Mesenchymal stem cell (in vitro differentiated cells and primary cell): ENCODE measurements around the gene ELOVL6.

Source experiments
- DNase-seq: peaks from one replicate; pipeline ENCODE4 v3.0.0-alpha.2; 2013
- H2AFZ ChIP-seq: one replicate; pipeline ENCODE4 v1.6.1; 2013; ENCODE audit warnings: low read depth, mild to moderate bottlenecking, control low read depth, inconsistent platforms, low read length, moderate library complexity
- H2AK5ac ChIP-seq: 2 replicates; pipeline ENCODE4 v1.6.1; 2013; ENCODE audit warnings: low read length, moderate library complexity, mild to moderate bottlenecking, inconsistent platforms; ENCODE audit not compliant: severe bottlenecking
- H2BK120ac ChIP-seq: one replicate; pipeline ENCODE4 v1.6.1; 2013; ENCODE audit warnings: low read depth, mild to moderate bottlenecking, inconsistent platforms, low read length, moderate library complexity
- H2BK12ac ChIP-seq, 2 experiments: one replicate each; pipeline ENCODE4 v1.6.1; 2013; ENCODE audit warnings: inconsistent platforms in 2 of 2, low read length in 2 of 2, mild to moderate bottlenecking in 2 of 2, moderate library complexity in 2 of 2, control low read depth in 1 of 2
- H2BK15ac ChIP-seq: one replicate; pipeline ENCODE4 v1.6.1; 2013; ENCODE audit warnings: mild to moderate bottlenecking, low read depth, inconsistent platforms; ENCODE audit not compliant: poor library complexity, severe bottlenecking
- H2BK5ac ChIP-seq: 2 replicates; pipeline ENCODE4 v1.6.1; 2013; ENCODE audit warnings: low read depth, mild to moderate bottlenecking, low read length, control low read depth, inconsistent platforms; ENCODE audit not compliant: poor library complexity, severe bottlenecking
- H3K14ac ChIP-seq, 2 experiments: one replicate each; pipeline ENCODE4 v1.6.1; 2013; ENCODE audit warnings: inconsistent platforms in 2 of 2, low read length in 2 of 2, control low read depth in 1 of 2, mild to moderate bottlenecking in 1 of 2, moderate library complexity in 1 of 2
- H3K18ac ChIP-seq, 2 experiments: one replicate each; pipeline ENCODE4 v1.6.1; 2013; ENCODE audit warnings: inconsistent platforms in 2 of 2, low read length in 2 of 2, control low read depth in 1 of 2, low read depth in 1 of 2, mild to moderate bottlenecking in 1 of 2
- H3K23ac ChIP-seq, 2 experiments: one replicate each; pipeline ENCODE4 v1.6.1; 2013; ENCODE audit warnings: inconsistent platforms in 2 of 2, low read length in 2 of 2, mild to moderate bottlenecking in 2 of 2, moderate library complexity in 2 of 2, control low read depth in 1 of 2
- H3K27ac ChIP-seq: 2 replicates; pipeline ENCODE4 v1.5.1; 2013; ENCODE audit warnings: mild to moderate bottlenecking, moderate library complexity, low read length, control low read depth, inconsistent platforms; ENCODE audit not compliant: poor library complexity, severe bottlenecking
- H3K27me3 ChIP-seq, 2 experiments: 2 replicates each; pipeline versions ENCODE4 v1.6.1 to v1.7.0; 2013; ENCODE audit warnings: low read length in 2 of 2, mild to moderate bottlenecking in 2 of 2, moderate library complexity in 2 of 2, control low read depth in 1 of 2, inconsistent platforms in 1 of 2; ENCODE audit not compliant: control insufficient read depth in 1 of 2, insufficient read depth in 1 of 2
- H3K36me3 ChIP-seq, 2 experiments: 2 replicates each; pipeline versions ENCODE4 v1.6.1 to v1.7.0; 2013; ENCODE audit warnings: low read length in 2 of 2, control low read depth in 1 of 2, inconsistent platforms in 1 of 2, low read depth in 1 of 2, mild to moderate bottlenecking in 1 of 2; ENCODE audit not compliant: insufficient read depth in 2 of 2, control insufficient read depth in 1 of 2
- H3K4ac ChIP-seq, 2 experiments: one replicate each; pipeline ENCODE4 v1.6.1; 2013; ENCODE audit warnings: inconsistent platforms in 2 of 2, low read length in 2 of 2, mild to moderate bottlenecking in 2 of 2, moderate library complexity in 2 of 2, control low read depth in 1 of 2, low read depth in 1 of 2
- H3K4me1 ChIP-seq: 2 replicates; pipeline ENCODE4 v1.6.1; 2013; ENCODE audit warnings: low read depth, low read length, control low read depth; ENCODE audit not compliant: control insufficient read depth, insufficient read depth
- H3K4me2 ChIP-seq: 2 replicates; pipeline ENCODE4 v1.6.1; 2013; ENCODE audit warnings: low read length, mild to moderate bottlenecking, inconsistent platforms; ENCODE audit not compliant: poor library complexity, severe bottlenecking
- H3K4me3 ChIP-seq, 2 experiments: 2 replicates each; pipeline versions ENCODE4 v1.5.1 to v1.7.0; 2013; ENCODE audit warnings: low read length in 2 of 2, mild to moderate bottlenecking in 2 of 2, control low read depth in 1 of 2, low read depth in 1 of 2; ENCODE audit not compliant: insufficient read depth in 1 of 2
- H3K79me1 ChIP-seq: replicated peaks from 2 replicates; pipeline ENCODE4 v1.6.1; 2013; ENCODE audit warnings: mild to moderate bottlenecking, control low read depth, low read length, inconsistent platforms; ENCODE audit not compliant: poor library complexity, severe bottlenecking
- H3K9ac ChIP-seq: 2 replicates; pipeline ENCODE4 v1.7.0; 2013; ENCODE audit warnings: mild to moderate bottlenecking, low read length, moderate library complexity
- H3K9me3 ChIP-seq: 2 replicates; pipeline ENCODE4 v1.7.0; 2013; ENCODE audit warnings: mild to moderate bottlenecking, low read length; ENCODE audit not compliant: control insufficient read depth
- H4K8ac ChIP-seq: one replicate; pipeline ENCODE4 v1.6.1; 2013; ENCODE audit warnings: inconsistent platforms, mild to moderate bottlenecking, low read length, moderate library complexity
- H4K91ac ChIP-seq: one replicate; pipeline ENCODE4 v1.6.1; 2013; ENCODE audit warnings: mild to moderate bottlenecking, low read length, inconsistent platforms
- WGBS: methylation state at CpG from one replicate; pipeline ENCODE4 v1.1.7; 2013; ENCODE audit warnings: mixed read lengths; 5-methylcytosine and 5-hydroxymethylcytosine counted together

The ELOVL6 gene

GRCh38 chr4:110216129-110216528, 17.7 kb upstream of the ELOVL6 start:
- no peak for DNase-seq
- no peak overlapping the region for H4K91ac ChIP-seq
- H3K14ac ChIP-seq, result no peak overlapping the region
- no peak overlapping the region for H2BK120ac ChIP-seq
- no peak overlapping the region for H2BK5ac ChIP-seq
- H2AK5ac ChIP-seq, result no peak overlapping the region
- no peak overlapping the region for H3K18ac ChIP-seq
- 98% methylated on average over 4 of the region's 6 CpGs for WGBS
- no peak overlapping the region for H4K8ac ChIP-seq
- H3K36me3 ChIP-seq, result no peaks in the 10 kb centered on the region
- H3K9ac ChIP-seq, result no peak overlapping the region
- H2BK12ac ChIP-seq, result no peak overlapping the region
- no peak overlapping the region for H3K23ac ChIP-seq
- no peak overlapping the region for H3K27ac ChIP-seq
- no peak overlapping the region for H3K4me3 ChIP-seq
- H2AFZ ChIP-seq, result no peak overlapping the region
- no peak overlapping the region for H2BK15ac ChIP-seq
- no peaks in the 10 kb centered on the region for H3K27me3 ChIP-seq
- no peaks in the 10 kb centered on the region for H3K4me1 ChIP-seq
- no peaks in the 10 kb centered on the region for H3K79me1 ChIP-seq
- peaks cover 7% of the 10 kb centered on the region for H3K9me3 ChIP-seq
- H3K4me2 ChIP-seq, result no peak overlapping the region
- no peak overlapping the region for H3K4ac ChIP-seq

GRCh38 chr4:110211770-110212061, 13.3 kb upstream of the ELOVL6 start:
- Histone ChIP-seq H3K79me1 (no peaks in the 10 kb centered on the region), H3K18ac (no peak overlapping the region), H3K4me2 (no peak overlapping the region), H3K9ac (no peak overlapping the region), H3K4ac (no peak overlapping the region), H3K23ac (no peak overlapping the region), H3K36me3 (no peaks in the 10 kb centered on the region), H2AK5ac (no peak overlapping the region), H3K4me1 (no peaks in the 10 kb centered on the region), H2BK5ac (no peak overlapping the region), H3K27ac (no peak overlapping the region), H4K91ac (no peak overlapping the region), H2BK15ac (no peak overlapping the region), H4K8ac (no peak overlapping the region), H3K4me3 (no peak overlapping the region), H2AFZ (no peak overlapping the region), H2BK120ac (no peak overlapping the region), H3K14ac (no peak overlapping the region), H3K27me3 (no peaks in the 10 kb centered on the region), H2BK12ac (no peak overlapping the region), H3K9me3 (no peaks in the 10 kb centered on the region)
- WGBS, result no CpG with 5 or more reads among the region's 2 CpGs
- no peak for DNase-seq

- no peak overlapping the region for H3K4me2 ChIP-seq
- H2AFZ ChIP-seq, result no peak overlapping the region
- no peak overlapping the region for H2BK15ac ChIP-seq
- no peaks in the 10 kb centered on the region for H3K9me3 ChIP-seq
- no peaks in the 10 kb centered on the region for H3K79me1 ChIP-seq
- no peak overlapping the region for H4K91ac ChIP-seq
- H3K9ac ChIP-seq, result no peak overlapping the region
- H2BK12ac ChIP-seq, result no peak overlapping the region
- H3K27ac ChIP-seq, result no peak overlapping the region
- no peak overlapping the region for H4K8ac ChIP-seq
- no peak overlapping the region for H3K4ac ChIP-seq
- H3K4me3 ChIP-seq, result no peak overlapping the region
- no peak overlapping the region for H2AK5ac ChIP-seq
- H3K27me3 ChIP-seq, result no peaks in the 10 kb centered on the region
- no peak overlapping the region for H3K23ac ChIP-seq
- H3K36me3 ChIP-seq, result no peaks in the 10 kb centered on the region
- peak; percentile 64 for DNase-seq
- no peak overlapping the region for H2BK5ac ChIP-seq
- WGBS, result 80% methylated on average over 5 of the region's 13 CpGs
- H2BK120ac ChIP-seq, result no peak overlapping the region
- H3K14ac ChIP-seq, result no peak overlapping the region
- H3K18ac ChIP-seq, result no peak overlapping the region
- no peaks in the 10 kb centered on the region for H3K4me1 ChIP-seq
Observed at GRCh38 chr4:110211007-110211769, 12.8 kb upstream of the ELOVL6 start.

DNA sequence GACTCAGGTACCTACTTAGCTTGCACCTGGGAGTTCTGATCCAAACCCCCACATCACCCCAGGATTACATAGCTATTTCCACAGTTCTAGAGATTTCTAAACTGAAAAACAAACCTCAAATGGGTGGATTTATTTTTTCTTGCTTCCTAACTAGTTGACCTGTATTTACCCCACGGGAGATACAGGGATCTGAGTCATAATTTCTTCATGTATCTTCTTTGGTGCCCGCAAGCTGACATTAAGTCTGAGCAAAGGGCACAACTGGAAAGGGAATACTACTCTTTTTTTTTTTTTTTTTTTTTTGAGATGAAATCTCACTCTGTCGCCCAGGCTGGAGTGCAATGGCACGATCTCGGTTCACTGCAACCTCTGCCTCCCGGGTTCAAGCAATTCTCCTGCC, 10.0 kb upstream of the ELOVL6 start:
- H3K27me3 ChIP-seq, result no peaks in the 10 kb centered on the region
- no peak overlapping the region for H3K18ac ChIP-seq
- H3K27ac ChIP-seq, result no peak overlapping the region
- no peak overlapping the region for H3K4me3 ChIP-seq
- no peak overlapping the region for H3K9ac ChIP-seq
- H4K91ac ChIP-seq, result no peak overlapping the region
- H3K23ac ChIP-seq, result no peak overlapping the region
- H3K79me1 ChIP-seq, result no peaks in the 10 kb centered on the region
- H4K8ac ChIP-seq, result no peak overlapping the region
- H2AK5ac ChIP-seq, result no peak overlapping the region
- 94% methylated on average over 5 of the region's 6 CpGs for WGBS
- no peak overlapping the region for H3K14ac ChIP-seq
- H3K4ac ChIP-seq, result no peak overlapping the region
- H3K9me3 ChIP-seq, result no peaks in the 10 kb centered on the region
- H3K4me1 ChIP-seq, result no peaks in the 10 kb centered on the region
- H2BK12ac ChIP-seq, result no peak overlapping the region
- H3K36me3 ChIP-seq, result no peaks in the 10 kb centered on the region
- no peak for DNase-seq
- no peak overlapping the region for H2BK5ac ChIP-seq
- no peak overlapping the region for H2BK120ac ChIP-seq
- no peak overlapping the region for H2AFZ ChIP-seq
- no peak overlapping the region for H2BK15ac ChIP-seq
- H3K4me2 ChIP-seq, result no peak overlapping the region
